ENCODE results near the gene ZSWIM6. TPM values are rescaled to one million over a fixed set of nuclear protein-coding genes. Genes with fewer than 3 reads are reported as not detected.

Gene ZSWIM6
- total and polyA plus RNA-seq, 2 of the 4 experiments (the other 2 are of a cell fraction) = 10.8 to 14.1 TPM

DNA sequence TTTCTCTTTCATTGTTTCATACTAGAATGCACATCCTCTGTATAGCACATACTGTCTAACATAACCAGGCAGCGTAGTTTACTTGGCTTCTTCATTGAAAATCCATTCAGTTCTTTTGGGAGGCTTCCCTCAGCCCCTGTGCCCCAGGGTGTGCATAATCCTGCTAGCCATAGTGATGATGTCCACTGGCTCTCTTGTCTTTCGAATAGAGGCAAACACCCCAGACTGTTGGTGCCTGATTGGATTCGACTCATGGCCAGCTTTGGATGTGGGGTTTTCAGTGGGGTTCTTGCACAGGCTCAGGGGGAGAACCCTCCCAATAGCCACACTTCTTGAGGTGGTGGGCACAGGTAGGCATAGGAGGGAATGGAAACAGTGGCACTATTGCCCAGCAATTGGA lies 53.6 kb downstream of the ZSWIM6 start:
- no peak overlapping the region for H2AFZ ChIP-seq (replicated peaks; ENCODE audit: low read length, poor library complexity)
- H3K27ac ChIP-seq (ENCODE audit: insufficient read depth, low read length) = no peak overlapping the region
- ATAC-seq (ENCODE audit: low read depth) (no peak), DNase-seq (no peak)
- H4K5ac ChIP-seq (ENCODE audit: low read depth, low read length) = no peak overlapping the region
- in situ Hi-C loops (cut with MboI; ENCODE audit: low sequenced_read_pairs) = no loop called here
- no TSS peak for BruUV-seq (replicated peaks)
- no peak overlapping the region for H2AK9ac ChIP-seq (replicated peaks; ENCODE audit: low read depth, low read length, poor library complexity)
- no peak overlapping the region for H3K23ac ChIP-seq (ENCODE audit: low read depth, low read length)
- no peak overlapping the region for H3K4me3 ChIP-seq (ENCODE audit: insufficient read depth, low read depth, low read length)
- H4K8ac ChIP-seq (ENCODE audit: low read depth in 2 of 2, low read length in 2 of 2) = no peak overlapping the region
- no peaks in the 10 kb centered on the region for H3K27me3 ChIP-seq (ENCODE audit: control insufficient read depth, insufficient read depth, low read length)
- no peak overlapping the region for H2BK20ac ChIP-seq (ENCODE audit: low read depth, low read length)
- no peak overlapping the region for H3K4me2 ChIP-seq (ENCODE audit: low read depth, low read length)
- POLR2A ChIA-PET (ENCODE audit: unreplicated experiment) = no interaction called here
- no CpG with 5 or more reads among the region's 3 CpGs for WGBS, 2 experiments (ENCODE audit: extremely low coverage in 2 of 2, insufficient read length in 1 of 2)
- intact Hi-C loops (cut with micrococcal nuclease) = no loop called here
- H3K4me1 ChIP-seq (ENCODE audit: control insufficient read depth, insufficient read depth, low read length) = no peaks in the 10 kb centered on the region
- dilution Hi-C loops (cut with HindIII; ENCODE audit: low sequenced_read_pairs, unreplicated experiment) = no loop called here
- CTCF ChIA-PET = no interaction called here
- no peak overlapping the region for H4K91ac ChIP-seq (ENCODE audit: insufficient read depth, low read depth, low read length)
- H3K9me3 ChIP-seq (ENCODE audit: control insufficient read depth, insufficient read depth, low read length) = no peaks in the 10 kb centered on the region
- peaks cover 33 to 74% of the 10 kb centered on the region in 2 experiments for H3K79me1 ChIP-seq (ENCODE audit: low read depth in 1 of 2, low read length in 2 of 2)
- no peak for TF ChIP-seq POLR2A (IDR thresholded peaks at IDR 0.05; ENCODE audit: low read depth, low read length)
- no peak for TF ChIP-seq RCOR1 (IDR thresholded peaks at IDR 0.05; ENCODE audit: insufficient replicate concordance, low read length)
- no peak for TF ChIP-seq SMC3 (IDR thresholded peaks at IDR 0.05; ENCODE audit: low read depth, low read length)
- no peak overlapping the region for H2AK5ac ChIP-seq (ENCODE audit: low read depth, low read length)
- H3K56ac ChIP-seq (ENCODE audit: extremely low read depth, insufficient read depth, low read length) = no peak overlapping the region
- peaks cover 80% of the 10 kb centered on the region for H4K20me1 ChIP-seq (ENCODE audit: insufficient read depth, low read length)
- H2BK15ac ChIP-seq (ENCODE audit: low read depth, low read length) = no peak overlapping the region
- H3K4ac ChIP-seq (ENCODE audit: low read depth, low read length) = no peak overlapping the region
- H2BK5ac ChIP-seq (ENCODE audit: low read depth, low read length, poor library complexity, severe bottlenecking) = no peak overlapping the region
- no peak overlapping the region for H3K14ac ChIP-seq (replicated peaks; ENCODE audit: low read depth, low read length)
- no peak overlapping the region for H2BK120ac ChIP-seq (ENCODE audit: low read depth, low read length)
- no peak overlapping the region for H3K18ac ChIP-seq (ENCODE audit: low read depth, low read length)
- H3K9me1 ChIP-seq (ENCODE audit: insufficient read depth, low read length) = peaks cover 7% of the 10 kb centered on the region
- no peak overlapping the region for H3K9ac ChIP-seq (ENCODE audit: low read depth, low read length)
- no peaks in the 10 kb centered on the region for H3K36me3 ChIP-seq (ENCODE audit: control insufficient read depth, insufficient read depth, low read length)
